Suprapubic skin (tissue), 4 donors: ENCODE measurements around the gene TMCC2.

Source experiments
- POLR2A ChIP-seq, 2 donors: fragments of 450-650 bp; IDR thresholded peaks; one replicate each; pipeline ENCODE4 v1.6.1; 2017; ENCODE audit warnings: antibody characterized with exemption in 2 of 2, mild to moderate bottlenecking in 2 of 2, moderate library complexity in 2 of 2
- POLR2AphosphoS5 ChIP-seq, 3 donors: sonication (generic); formaldehyde crosslinking; IDR thresholded peaks; one replicate each; pipeline ENCODE4 v1.6.1; 2017; ENCODE audit warnings: antibody characterized with exemption in 3 of 3
- TF ChIP-seq, protein P1 (sequence below), 2 donors: fragments of 200-600 bp in 1 of 2; fragments of 450-650 bp in 1 of 2; sonication (generic) in 1 of 2; IDR thresholded peaks; one replicate each; pipeline ENCODE4 v1.5.1; 2016 to 2019; ENCODE audit warnings: antibody characterized with exemption in 2 of 2, mild to moderate bottlenecking in 1 of 2, moderate library complexity in 1 of 2

DNA sequence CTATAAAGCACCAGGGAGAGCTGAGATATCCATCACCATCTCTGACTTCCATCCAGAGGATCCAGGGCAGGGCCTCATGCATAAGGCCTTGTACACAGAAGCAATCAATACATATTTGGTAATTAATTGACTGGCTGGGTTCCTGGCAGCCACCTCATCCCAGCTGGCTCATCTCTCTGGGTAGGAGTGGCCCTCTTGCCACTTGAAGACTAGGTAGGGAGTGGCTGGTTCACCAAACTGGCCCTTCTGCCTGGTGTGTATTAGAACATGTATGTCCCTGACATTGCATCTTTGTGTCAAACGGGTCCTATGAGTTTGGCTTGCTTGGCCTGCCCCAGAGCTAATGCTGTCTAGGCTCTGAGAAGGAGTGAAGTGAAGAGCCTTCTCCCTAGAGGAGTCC lies 82.0 kb downstream of the TMCC2 start:
- TF ChIP-seq POLR2A (IDR thresholded peaks at IDR 0.05): no peak
- TF ChIP-seq, protein P1, sequence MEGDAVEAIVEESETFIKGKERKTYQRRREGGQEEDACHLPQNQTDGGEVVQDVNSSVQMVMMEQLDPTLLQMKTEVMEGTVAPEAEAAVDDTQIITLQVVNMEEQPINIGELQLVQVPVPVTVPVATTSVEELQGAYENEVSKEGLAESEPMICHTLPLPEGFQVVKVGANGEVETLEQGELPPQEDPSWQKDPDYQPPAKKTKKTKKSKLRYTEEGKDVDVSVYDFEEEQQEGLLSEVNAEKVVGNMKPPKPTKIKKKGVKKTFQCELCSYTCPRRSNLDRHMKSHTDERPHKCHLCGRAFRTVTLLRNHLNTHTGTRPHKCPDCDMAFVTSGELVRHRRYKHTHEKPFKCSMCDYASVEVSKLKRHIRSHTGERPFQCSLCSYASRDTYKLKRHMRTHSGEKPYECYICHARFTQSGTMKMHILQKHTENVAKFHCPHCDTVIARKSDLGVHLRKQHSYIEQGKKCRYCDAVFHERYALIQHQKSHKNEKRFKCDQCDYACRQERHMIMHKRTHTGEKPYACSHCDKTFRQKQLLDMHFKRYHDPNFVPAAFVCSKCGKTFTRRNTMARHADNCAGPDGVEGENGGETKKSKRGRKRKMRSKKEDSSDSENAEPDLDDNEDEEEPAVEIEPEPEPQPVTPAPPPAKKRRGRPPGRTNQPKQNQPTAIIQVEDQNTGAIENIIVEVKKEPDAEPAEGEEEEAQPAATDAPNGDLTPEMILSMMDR (IDR thresholded peaks at IDR 0.05): no peak
- TF ChIP-seq POLR2AphosphoS5 (IDR thresholded peaks at IDR 0.05): no peak
